Activated CD8-positive, alpha-beta memory T cell treated with anti-CD3 and anti-CD28 coated beads, Interleukin-2, amount 10 ng/mL, durations not matched to agents 7 days and 5 days (primary cell): Measurements from ENCODE around the gene ONECUT3. TPM values are rescaled to one million over a fixed set of nuclear protein-coding genes. Genes with fewer than 3 reads are reported as not detected.

ENCODE experiments used
- ATAC-seq: fragments of 150-1000 bp; cut with Tn5 transposase; one replicate; pipeline ENCODE4 v1.10.0; 2021; ENCODE audit warnings: moderate library complexity
- CTCF ChIA-PET: fragments of 350-600 bp; sonication (Branson Sonifier 250); formaldehyde crosslinking; loops from one replicate; lab custom pipeline; 2021; ENCODE audit warnings: antibody characterized with exemption; lab: Charles Lee
- DNase-seq: peaks from one replicate; pipeline ENCODE4 v3.0.0-alpha.2; 2020
- H3K27ac Mint-ChIP-seq: one replicate; pipeline ENCODE4 v1.8.0; 2021; ENCODE audit warnings: mild to moderate bottlenecking, mixed read lengths
- H3K27me3 Mint-ChIP-seq: one replicate; pipeline ENCODE4 v1.8.0; 2021; ENCODE audit warnings: mixed read lengths
- H3K36me3 Mint-ChIP-seq: one replicate; pipeline ENCODE4 v1.8.0; 2021; ENCODE audit warnings: mild to moderate bottlenecking, mixed read lengths
- H3K4me1 Mint-ChIP-seq: one replicate; pipeline ENCODE4 v1.8.0; 2021; ENCODE audit warnings: mixed read lengths
- H3K4me3 Mint-ChIP-seq: one replicate; pipeline ENCODE4 v1.8.0; 2021; ENCODE audit warnings: mild to moderate bottlenecking, moderate library complexity, mixed read lengths
- H3K9me3 Mint-ChIP-seq: one replicate; pipeline ENCODE4 v1.8.0; 2022; ENCODE audit warnings: low read depth, mixed read lengths
- total RNA-seq, 2 experiments: library from RNA; stranded (reverse); gene quantifications; one replicate each; pipeline ENCODE4 v1.2.3, GENCODE V29; 2021

The ONECUT3 gene
- total RNA-seq, 2 experiments from 2014 or later, result not detected

DNA sequence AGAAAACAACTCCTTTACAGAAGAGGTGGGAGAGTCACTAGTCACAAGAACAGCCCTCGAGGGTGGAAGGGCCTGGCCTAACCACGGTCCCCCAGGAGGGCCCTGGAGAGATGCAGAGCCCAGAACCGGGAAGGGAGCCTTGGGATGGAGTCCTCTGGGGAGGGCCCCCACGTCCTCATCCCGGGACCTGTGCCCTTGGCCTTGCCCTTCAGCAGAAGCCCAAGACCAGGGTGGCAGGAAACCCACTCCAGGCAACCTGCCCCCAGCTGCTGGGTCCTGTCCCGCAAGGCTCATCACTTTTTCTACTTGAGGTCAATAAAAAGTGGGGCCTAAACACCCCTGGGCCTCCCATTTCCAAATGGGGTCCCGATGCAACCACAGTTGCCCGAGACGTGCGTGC lies 61.1 kb downstream of the ONECUT3 start:
- Mint-ChIP-seq H3K4me1 (peaks cover 14% of the 10 kb centered on the region), H3K4me3 (no peak overlapping the region), H3K27ac (peak overlapping the region; percentile 56), H3K36me3 (peaks cover 8% of the 10 kb centered on the region), H3K9me3 (no peaks in the 10 kb centered on the region), H3K27me3 (no peaks in the 10 kb centered on the region)
- CTCF ChIA-PET, result interaction anchor here (0.8 to 2.9 kb wide), 5 partner anchors 9 to 268 kb away, joined by 4 to 19 read pairs (median 4); no protein-coding TSS in a partner anchor
- DNase-seq, result no peak
- ATAC-seq, result no peak

DNA sequence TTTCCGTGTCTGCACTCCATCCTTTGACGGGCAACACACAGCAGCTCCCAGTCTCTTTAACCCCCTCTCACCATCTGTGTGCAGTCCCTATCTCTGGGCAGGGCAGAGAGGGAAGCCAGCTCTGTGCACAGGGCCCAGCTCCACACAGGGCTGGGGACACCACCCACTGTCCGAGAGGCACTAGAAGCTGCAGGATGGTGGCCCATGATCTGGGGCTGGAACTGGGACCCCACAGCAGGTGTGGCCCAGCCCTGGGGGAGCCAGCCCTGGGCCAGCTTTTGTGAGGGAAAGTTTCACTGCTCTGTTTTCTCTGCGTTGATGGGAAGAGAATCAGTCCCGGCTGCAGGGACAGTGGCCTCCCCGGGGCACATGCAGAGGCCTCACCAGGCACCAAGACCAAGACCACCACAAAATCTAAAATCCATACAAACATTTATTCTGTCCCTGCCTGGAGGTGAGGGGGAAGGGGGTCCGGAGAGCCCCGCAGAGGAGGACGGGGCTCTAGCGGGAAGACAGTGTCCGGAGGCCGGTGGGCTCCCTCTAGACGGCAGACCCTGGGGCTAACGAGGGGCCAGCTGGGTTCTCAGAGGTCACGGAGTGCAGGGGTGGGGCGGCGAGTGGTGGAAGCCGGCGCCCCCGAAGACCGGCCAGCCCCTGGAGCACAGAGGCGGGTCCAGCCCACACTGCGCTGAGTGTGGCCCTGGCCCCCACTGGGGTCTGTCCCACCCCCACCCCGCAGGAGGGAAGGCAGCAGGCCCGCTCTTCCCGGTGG lies 61.7 kb downstream of the ONECUT3 start:
- CTCF ChIA-PET, result interaction anchor here (0.7 to 2.9 kb wide), 5 partner anchors 9 to 269 kb away, joined by 4 to 19 read pairs (median 4); no protein-coding TSS in a partner anchor
- Mint-ChIP-seq H3K27ac (no peak overlapping the region), H3K36me3 (peaks cover 8% of the 10 kb centered on the region)

DNA sequence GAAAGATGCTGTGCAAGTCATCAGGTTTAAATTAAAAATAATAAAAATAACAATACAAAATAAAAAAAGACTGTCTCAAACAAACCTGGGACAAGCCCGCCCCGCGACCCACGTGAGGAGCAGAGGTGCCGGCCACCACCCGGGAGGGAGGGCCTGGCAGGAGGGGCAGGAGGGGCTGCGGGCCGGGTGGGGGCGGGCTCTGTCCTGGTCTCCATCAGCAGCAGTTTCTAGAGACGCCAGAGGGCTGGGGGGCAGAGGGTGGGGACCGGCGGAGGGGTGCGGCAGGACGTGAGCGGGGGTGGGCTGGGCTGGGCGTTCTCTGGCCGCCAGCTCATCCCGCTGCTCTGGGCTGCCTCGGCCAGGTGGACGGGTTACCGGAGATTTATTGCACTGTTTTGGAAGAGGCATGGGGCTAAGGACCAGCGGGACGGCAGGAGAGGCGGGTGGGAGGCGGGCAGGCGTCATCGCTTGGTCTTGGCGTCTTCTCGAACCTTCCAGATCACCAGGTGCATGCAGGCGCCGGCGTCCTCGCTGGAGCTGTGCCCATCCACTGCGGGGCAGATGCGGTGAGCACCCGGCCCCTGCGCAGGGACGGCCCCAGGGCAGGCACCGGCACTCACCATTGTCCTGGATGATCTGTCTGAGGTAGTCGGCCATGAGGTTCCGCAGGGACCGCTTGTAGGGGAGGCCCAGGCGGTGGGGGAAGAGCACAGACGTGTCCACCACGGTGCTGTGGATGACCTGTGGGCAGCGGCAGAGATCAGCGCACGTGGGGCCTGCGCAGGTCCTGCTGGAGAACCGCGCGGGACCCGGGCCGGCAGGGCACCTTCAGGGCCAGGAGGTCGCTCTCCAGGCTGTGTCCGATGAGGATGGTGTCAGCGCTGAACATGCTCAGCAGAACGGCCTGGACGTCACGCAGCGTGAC lies 62.6 kb downstream of the ONECUT3 start:
- Mint-ChIP-seq H3K36me3 (peaks cover 12% of the 10 kb centered on the region), H3K27ac (no peak overlapping the region), H3K4me1 (peaks cover 13% of the 10 kb centered on the region), H3K9me3 (no peaks in the 10 kb centered on the region), H3K27me3 (no peaks in the 10 kb centered on the region), H3K4me3 (no peak overlapping the region)
- CTCF ChIA-PET, result interaction anchor here (2.9 kb wide), 1 partner anchor 10 kb away, joined by 19 read pairs; no protein-coding TSS in a partner anchor
- no peak for DNase-seq
- no peak for ATAC-seq

More for the DNA sequence above, 61.7 kb downstream of the ONECUT3 start:
- Mint-ChIP-seq H3K9me3 (no peaks in the 10 kb centered on the region), H3K27me3 (no peaks in the 10 kb centered on the region), H3K4me3 (no peak overlapping the region), H3K4me1 (peaks cover 14% of the 10 kb centered on the region)
- ATAC-seq, result no peak
- no peak for DNase-seq

DNA sequence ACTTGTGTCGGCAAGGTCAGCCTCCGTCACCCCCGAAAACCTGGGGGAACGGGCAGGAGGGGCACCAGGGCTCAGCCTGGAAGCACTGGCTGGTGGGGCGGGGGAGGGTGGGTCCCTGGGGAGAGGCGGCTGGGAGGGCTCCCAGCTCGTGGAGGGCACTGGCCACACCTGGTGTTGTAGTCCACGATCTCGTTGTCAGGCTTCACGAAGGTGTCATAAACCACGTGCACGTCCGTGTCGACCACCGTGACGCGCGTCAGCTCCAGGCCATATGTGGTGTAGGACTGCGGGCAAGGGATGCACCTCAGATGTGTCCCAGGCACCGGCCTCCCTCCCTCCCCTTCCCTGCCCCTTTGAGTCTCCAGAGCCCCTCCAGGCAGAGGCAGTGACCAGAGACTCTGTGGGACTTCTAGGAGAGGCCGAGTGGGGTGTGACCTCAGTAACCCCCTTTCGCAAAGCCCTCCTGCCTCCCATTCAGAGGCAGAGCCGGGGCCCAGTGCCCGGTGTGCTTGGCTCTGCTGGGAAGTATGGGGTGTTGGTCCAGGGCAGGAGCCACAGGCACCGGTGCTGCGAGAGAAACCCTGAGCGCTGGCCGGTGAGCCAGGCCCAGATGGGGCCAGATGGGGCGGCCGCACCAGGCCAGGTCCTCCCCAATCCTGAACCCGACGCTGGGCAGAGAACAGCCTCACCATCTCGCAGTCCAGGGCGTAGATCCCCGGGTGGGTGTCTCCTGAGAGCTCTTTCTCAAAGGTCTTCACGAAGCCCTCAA lies 63.4 kb downstream of the ONECUT3 start:
- peaks cover 14% of the 10 kb centered on the region for H3K36me3 Mint-ChIP-seq
- CTCF ChIA-PET, result interaction anchor here (1.6 kb wide), 1 partner anchor 21 kb away, joined by 5 read pairs; no protein-coding TSS in a partner anchor

DNA sequence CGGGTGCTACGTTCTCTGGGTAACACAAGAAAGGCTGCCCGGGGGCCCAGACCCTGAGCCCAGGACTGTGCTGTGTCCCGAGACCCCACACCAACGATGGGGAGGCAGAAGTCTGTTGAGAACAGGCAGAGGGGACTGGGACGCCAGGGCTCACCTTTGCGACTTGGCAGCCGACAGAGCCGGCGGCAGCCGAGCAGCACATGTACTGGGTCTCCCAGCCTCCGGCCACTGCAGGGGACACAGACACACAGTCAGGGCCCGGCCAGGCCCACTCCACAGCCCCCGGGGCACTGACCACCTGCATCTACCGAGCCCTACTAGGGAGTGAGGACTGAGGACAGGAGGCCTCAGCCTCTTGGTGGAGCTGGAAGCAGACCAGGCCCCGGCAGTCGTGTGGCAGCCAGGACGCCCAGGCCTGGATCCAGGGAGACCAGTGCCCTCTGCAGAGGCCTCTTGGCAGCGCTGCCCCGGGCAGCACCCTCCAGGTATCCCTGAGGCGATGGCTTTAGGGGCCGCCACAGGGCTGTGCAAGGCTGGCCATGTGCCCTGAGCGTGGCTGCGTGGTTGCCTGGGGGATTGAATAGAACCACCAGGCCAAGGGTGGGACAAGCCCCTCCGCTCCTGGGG lies 64.4 kb downstream of the ONECUT3 start:
- CTCF ChIA-PET, result interaction anchor here (1.6 kb wide), 1 partner anchor 20 kb away, joined by 5 read pairs; no protein-coding TSS in a partner anchor
- H3K27ac Mint-ChIP-seq, result no peak overlapping the region
- no peak overlapping the region for H3K4me3 Mint-ChIP-seq
- no peaks in the 10 kb centered on the region for H3K27me3 Mint-ChIP-seq
- peaks cover 6% of the 10 kb centered on the region for H3K4me1 Mint-ChIP-seq
- H3K9me3 Mint-ChIP-seq, result no peaks in the 10 kb centered on the region
- DNase-seq (no peak), ATAC-seq (no peak)
- H3K36me3 Mint-ChIP-seq, result peaks cover 14% of the 10 kb centered on the region

More for the DNA sequence above, 63.4 kb downstream of the ONECUT3 start:
- ATAC-seq (no peak), DNase-seq (no peak)
- H3K4me3 Mint-ChIP-seq, result no peak overlapping the region
- H3K27ac Mint-ChIP-seq, result no peak overlapping the region
- H3K4me1 Mint-ChIP-seq, result peaks cover 9% of the 10 kb centered on the region
- no peaks in the 10 kb centered on the region for H3K27me3 Mint-ChIP-seq
- H3K9me3 Mint-ChIP-seq, result no peaks in the 10 kb centered on the region

DNA sequence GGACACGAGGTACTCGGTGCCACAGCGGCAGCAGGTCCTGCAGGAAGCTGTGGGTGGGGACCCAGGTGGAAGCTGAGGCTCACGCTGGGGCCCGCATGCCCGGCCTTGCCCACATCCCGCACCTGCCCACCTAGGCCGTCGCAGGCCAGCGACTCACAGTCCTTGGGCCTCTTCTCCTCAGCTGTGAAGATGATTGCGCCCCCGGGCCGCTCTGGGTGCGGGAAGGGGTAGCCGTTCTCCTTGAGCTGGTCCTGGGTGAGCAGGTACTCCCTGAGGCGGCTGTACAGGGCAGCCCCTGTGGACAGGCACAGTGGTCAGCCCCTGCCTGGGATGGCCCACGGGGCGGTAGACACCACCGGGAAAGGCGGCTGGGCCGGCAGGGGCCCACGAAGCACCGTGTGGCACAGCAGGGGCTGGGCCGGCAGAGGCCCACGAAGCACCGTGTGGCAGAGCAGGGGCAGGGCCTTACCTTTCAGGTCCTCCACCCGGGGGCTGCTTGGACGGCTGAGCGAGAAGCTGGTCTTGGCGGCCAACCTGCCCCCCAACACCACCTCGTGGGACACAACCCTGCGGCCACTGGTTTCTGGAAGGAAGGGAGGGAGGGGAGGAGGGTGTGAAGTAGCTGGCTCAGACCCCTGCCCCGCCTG lies 65.4 kb downstream of the ONECUT3 start:
- DNase-seq, result no peak
- Mint-ChIP-seq H3K36me3 (peaks cover 14% of the 10 kb centered on the region), H3K27ac (no peak overlapping the region), H3K4me1 (no peaks in the 10 kb centered on the region), H3K9me3 (no peaks in the 10 kb centered on the region), H3K4me3 (no peak overlapping the region), H3K27me3 (no peaks in the 10 kb centered on the region)
- ATAC-seq, result no peak
- CTCF ChIA-PET, result interaction anchor here (1.8 kb wide), 1 partner anchor 22 kb away, joined by 5 read pairs; no protein-coding TSS in a partner anchor

DNA sequence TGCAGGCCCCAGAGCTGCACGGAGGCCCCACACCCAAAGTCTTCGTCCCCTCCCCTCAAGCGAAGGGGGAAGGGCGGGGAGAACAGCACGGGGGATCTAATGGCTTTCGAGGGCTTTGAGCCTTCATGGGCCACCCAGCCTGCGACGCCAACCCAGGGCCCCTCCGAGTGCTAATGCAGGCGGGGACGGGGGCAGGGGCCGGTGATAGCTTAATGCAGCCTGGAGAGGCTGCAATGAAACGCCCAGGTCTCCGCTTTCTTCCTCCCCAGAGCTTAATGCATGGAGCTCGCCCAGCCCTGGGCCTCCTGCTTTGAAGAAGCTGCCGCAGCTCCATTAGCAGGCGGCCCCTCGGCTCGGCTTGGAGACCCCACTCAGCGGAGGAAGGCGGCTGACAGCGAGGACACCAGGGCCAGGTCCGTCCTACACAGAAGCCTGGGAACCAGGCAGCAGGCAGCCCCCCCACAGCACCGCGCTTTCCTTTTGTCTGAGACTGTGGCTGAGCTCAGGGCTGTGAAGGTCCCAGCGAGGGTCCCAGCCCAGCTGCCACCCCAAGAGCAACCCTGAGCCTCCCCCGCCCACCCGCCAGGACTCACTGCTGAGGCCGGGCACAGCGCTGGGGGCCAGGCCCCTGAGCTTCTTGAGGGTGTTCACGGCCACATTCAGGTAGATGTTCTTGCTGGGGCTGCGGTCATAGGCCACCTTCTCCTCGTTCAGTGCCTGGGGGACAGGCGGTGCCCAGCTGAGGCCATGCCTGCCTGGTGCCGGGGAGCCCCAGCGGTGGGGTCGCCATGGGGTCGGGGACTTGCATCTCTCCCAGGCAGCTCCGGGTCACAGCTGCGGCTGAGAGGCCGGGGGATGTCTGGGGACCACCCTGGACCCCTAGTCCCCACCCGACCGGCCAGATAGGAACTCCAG lies 66.3 kb downstream of the ONECUT3 start:
- Mint-ChIP-seq H3K4me1 (no peaks in the 10 kb centered on the region), H3K27ac (no peak overlapping the region), H3K36me3 (peaks cover 14% of the 10 kb centered on the region), H3K4me3 (no peak overlapping the region), H3K27me3 (no peaks in the 10 kb centered on the region), H3K9me3 (no peaks in the 10 kb centered on the region)
- CTCF ChIA-PET, result interaction anchor here (1.1 to 1.8 kb wide), 2 partner anchors 19 to 23 kb away, joined by 3 to 5 read pairs; no protein-coding TSS in a partner anchor
- DNase-seq (no peak), ATAC-seq (no peak)

DNA sequence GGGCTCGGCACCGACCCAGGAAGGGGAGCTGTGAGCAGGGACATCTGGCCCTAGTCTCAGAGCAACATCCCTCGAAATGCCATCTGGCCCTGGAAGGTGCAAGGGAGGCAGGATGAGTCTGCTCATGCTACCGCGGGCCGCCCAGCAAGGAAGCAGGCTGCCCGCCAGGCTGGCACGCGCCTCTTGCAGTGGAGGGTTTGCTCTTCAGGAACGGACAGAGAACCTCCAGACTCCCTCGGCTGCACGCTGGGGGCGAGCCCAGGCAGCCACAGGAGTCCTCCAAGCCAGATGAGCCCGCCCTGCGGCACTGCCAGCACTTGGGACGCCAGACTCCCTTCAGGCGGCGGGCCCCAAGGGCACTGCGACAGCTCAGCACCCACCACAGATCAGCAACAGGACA lies 68.9 kb downstream of the ONECUT3 start:
- Mint-ChIP-seq H3K27ac (no peak overlapping the region), H3K4me3 (no peak overlapping the region), H3K27me3 (no peaks in the 10 kb centered on the region), H3K9me3 (no peaks in the 10 kb centered on the region), H3K4me1 (no peaks in the 10 kb centered on the region), H3K36me3 (peaks cover 10% of the 10 kb centered on the region)
- CTCF ChIA-PET, result interaction anchor here (1.3 kb wide), 1 partner anchor 15 kb away, joined by 3 read pairs; no protein-coding TSS in a partner anchor
- no peak for ATAC-seq
- no peak for DNase-seq

DNA sequence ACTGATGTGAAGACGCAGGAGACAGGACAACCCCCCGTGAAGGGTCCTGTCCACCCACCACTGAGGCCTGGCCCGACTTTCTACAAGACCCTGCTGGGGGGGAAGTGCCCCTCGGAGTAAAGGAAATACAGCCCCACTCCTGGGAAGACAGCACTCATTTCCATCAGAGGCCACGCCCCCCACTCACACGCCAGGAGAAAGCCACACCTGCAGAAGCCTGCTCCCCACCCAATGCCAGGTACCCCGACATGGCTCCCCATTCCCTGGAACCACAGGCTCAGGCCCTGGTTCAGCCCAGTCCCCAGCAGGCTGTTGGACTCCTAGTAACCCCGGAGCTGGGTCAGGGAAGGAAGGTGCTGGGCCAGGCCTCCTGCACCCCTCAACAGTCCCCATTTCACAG lies 69.7 kb downstream of the ONECUT3 start:
- DNase-seq, result no peak
- Mint-ChIP-seq H3K36me3 (peaks cover 10% of the 10 kb centered on the region), H3K4me1 (no peaks in the 10 kb centered on the region), H3K9me3 (no peaks in the 10 kb centered on the region), H3K4me3 (no peak overlapping the region), H3K27ac (no peak overlapping the region), H3K27me3 (no peaks in the 10 kb centered on the region)
- no peak for ATAC-seq
- CTCF ChIA-PET, result interaction anchor here (1.2 to 1.8 kb wide), 3 partner anchors 9 to 276 kb away, joined by 3 to 6 read pairs (median 4); no protein-coding TSS in a partner anchor

DNA sequence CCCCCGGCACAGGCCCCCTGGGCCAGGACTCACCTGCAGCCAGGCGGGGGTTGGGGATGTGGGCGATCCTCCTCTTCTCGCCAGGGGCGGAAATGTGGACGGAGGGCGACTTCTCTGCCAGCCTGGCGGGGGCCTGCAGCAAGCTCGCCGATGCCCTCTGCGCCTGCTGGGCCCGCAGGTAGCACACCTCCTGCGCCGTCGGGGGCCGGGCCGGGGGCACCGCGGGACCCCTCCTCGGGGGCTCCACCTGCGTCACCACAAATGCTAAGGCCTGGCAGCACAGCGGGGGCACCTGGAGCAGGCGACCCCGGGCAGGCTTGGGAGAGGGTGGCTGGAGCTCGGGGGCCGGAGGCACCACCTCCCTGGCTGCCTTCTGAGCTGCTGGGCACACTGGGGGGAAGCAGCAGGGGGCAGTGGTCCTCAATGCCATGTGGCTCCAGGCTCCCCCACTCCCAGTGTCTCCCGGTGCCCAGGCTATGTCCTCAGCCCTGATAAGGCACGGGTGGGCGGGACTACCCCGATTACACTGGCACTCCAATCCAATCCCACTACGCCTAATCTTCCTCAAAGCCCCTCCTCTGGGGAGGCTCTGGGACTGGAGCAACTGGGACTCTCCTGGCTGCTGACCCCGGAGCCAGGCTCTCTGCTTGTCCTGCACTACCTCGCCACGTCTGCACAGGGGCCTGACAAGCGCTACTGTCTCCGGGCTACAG lies 70.4 kb downstream of the ONECUT3 start:
- DNase-seq (no peak), ATAC-seq (no peak)
- H3K27ac Mint-ChIP-seq, result no peak overlapping the region
- H3K27me3 Mint-ChIP-seq, result no peaks in the 10 kb centered on the region
- H3K4me1 Mint-ChIP-seq, result no peaks in the 10 kb centered on the region
- no peak overlapping the region for H3K4me3 Mint-ChIP-seq
- CTCF ChIA-PET, result interaction anchor here (1.2 to 3.8 kb wide), 4 partner anchors 9 to 277 kb away, joined by 3 to 32 read pairs (median 5); no protein-coding TSS in a partner anchor
- H3K9me3 Mint-ChIP-seq, result no peaks in the 10 kb centered on the region
- H3K36me3 Mint-ChIP-seq, result peaks cover 8% of the 10 kb centered on the region
